ENCODE measurements around the gene COL23A1.

Gene COL23A1

GRCh38 chr5:178437386-178438075, 152.7 kb downstream of the COL23A1 start:
- no peak for DNase-seq (ENCODE audit: low read depth, low spot score)

DNA sequence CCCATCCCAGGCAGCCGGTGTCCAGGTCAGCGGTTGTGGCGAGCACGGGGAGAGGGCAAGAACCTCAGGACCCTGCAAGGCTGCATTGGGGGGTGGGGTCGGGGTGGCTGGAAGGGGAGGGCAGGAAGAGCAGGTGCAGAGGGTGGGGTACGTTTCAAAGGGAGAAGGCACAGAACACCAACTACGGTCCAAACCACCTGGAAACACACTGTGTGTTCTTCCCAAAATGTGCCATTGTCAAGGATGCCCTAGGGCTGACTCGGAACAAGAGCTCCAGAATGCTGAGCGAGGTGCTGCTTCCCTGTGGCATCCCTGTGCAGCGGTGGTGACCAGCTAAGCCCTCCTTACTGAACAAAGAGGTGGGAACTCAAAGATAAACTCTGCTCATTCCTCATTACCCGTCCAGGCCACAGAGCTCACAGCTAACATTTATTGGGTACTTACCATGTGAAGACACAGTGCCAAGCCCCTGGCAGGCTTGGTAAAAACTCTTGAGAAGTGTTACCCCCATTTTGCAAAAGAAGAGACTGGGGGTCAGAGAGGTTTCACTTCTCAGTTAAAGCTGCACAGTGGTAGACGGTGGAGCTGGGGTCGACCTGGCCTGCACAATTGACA, 153.8 kb downstream of the COL23A1 start:
- DNase-seq (ENCODE audit: low read depth, low spot score): no peak

GRCh38 chr5:178435321-178436238, 154.6 kb downstream of the COL23A1 start:
- no peak for DNase-seq (ENCODE audit: low read depth, low spot score)

- DNase-seq (ENCODE audit: low read depth, low spot score): no peak
Measured at GRCh38 chr5:178434851-178435250, 155.3 kb downstream of the COL23A1 start.

- no peak for DNase-seq (ENCODE audit: low read depth, low spot score)
Measured at GRCh38 chr5:178434016-178434761, 156.0 kb downstream of the COL23A1 start.

GRCh38 chr5:178433273-178433775, 156.9 kb downstream of the COL23A1 start:
- no peak for DNase-seq (ENCODE audit: low read depth, low spot score)

DNA sequence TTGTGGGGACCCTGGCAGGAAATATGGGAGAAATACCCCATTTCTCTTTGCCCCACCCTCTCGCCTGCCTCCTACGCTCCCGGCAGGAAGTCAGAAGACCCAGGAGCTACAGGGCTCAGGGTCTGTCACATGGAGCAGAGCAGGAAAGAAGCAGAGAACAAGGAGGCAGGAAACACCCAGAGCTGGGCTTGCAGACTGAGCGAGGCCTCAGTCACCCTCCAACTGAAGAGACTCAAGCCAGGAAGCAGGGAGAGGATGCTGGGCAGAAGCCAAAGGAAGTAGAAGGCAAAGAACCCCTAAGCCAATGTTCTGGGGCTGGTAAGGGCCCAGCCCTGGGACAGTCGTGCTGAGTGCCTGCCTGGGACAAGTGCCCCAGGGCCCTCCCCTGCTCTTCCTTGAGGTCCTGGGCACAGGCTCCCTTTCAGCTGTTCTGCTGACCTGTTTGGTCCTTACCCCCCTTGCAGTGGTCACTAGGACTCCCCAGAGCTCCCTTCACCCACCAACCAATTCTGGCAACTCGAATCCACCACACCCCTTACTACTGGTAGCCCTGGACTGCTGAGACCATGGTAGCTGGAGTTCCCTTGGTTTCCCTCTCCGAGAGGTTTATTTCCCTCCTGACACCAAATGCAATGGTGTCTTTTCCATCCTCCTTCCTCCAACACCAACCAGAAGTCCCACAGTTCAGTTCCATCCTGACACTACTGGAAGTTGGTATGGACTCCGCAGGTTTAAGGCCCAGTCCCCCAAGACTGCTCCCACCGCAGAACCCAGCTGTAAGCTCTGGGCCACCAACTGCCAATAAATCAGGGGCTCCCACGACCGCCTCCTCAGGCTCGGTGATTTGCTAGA, 157.5 kb downstream of the COL23A1 start:
- DNase-seq (ENCODE audit: low read depth, low spot score): no peak

GRCh38 chr5:178431782-178432165, 158.4 kb downstream of the COL23A1 start:
- DNase-seq (ENCODE audit: low read depth, low spot score): no peak

- DNase-seq (ENCODE audit: low read depth, low spot score): no peak
Measured at GRCh38 chr5:178431063-178431781, 159.0 kb downstream of the COL23A1 start.

DNA sequence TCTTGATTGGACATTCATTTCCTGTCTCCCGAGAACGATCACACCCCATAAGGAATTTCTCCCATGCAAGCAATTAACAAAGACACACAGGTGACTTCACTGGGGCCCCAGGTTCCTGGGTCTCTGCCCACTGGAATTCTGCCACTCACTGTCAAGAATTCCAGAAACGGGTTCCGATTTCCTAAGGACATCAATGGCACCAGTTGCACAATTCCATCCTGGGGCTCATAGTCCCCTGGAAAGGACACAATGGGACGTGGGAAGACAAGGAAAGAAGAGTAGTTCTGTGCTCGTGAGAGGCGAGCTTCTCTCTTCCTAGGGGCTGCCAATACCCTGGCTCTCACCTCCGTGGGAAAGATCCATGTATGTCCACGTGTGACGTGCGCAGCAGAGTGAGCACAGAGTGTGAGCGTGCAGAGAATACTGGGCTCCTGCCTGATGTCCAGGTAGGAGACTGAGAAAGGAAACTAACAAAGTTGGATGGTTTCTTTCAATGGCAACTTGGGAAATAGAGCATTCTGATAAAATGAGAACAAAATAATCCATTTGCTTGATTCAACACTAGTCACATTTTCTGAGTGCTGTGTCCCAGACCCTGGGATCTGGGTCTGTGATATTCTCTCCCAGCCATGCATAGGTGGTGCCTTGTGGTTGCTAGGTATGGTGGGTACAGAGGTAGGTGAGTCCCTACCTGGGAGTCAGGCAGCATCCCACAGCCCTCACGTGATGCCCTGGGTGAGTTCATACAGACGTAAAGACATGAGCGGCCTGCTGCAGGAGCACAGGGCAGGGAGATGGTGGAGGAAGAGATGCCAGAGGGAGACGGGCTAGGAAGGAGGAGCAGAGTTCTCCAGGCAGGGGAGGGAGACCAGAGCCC, 159.8 kb downstream of the COL23A1 start:
- DNase-seq (ENCODE audit: low read depth, low spot score): no peak

DNA sequence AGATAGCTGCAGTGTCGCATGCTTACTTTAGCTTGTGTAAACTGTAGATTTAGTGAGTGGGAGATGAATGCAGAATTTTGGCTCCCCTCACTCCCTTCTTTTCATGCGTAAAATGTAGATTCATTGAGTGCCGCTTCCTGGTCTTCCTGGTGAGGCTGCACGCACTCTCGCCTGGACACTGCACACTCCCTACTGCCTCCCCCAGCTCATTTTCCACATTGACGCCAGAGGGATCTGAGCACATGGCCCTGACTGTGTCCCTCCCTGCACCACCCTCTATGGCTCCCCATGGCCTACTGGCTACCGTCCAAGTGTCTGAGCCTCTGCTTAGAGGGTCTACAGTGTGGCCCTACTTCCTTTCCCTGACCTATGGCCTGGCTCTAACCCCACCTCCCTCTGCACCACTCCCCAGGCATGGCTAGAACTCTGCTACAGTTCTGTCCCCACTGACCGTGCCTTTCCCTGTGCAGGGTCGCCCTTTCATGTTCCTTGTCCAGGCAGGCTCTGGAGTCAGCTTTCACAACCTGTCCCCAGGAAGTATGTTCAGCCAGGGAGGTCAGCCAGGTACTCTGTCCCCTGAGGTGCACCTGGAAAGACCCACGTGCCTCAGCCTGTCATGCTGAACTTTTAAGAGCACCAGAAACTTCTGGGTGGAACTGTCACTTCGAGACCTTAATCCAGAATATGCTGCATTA, 160.6 kb downstream of the COL23A1 start:
- no peak for DNase-seq (ENCODE audit: low read depth, low spot score)

GRCh38 chr5:178429156-178429468, 161.1 kb downstream of the COL23A1 start:
- no peak for DNase-seq (ENCODE audit: low read depth, low spot score)

DNA sequence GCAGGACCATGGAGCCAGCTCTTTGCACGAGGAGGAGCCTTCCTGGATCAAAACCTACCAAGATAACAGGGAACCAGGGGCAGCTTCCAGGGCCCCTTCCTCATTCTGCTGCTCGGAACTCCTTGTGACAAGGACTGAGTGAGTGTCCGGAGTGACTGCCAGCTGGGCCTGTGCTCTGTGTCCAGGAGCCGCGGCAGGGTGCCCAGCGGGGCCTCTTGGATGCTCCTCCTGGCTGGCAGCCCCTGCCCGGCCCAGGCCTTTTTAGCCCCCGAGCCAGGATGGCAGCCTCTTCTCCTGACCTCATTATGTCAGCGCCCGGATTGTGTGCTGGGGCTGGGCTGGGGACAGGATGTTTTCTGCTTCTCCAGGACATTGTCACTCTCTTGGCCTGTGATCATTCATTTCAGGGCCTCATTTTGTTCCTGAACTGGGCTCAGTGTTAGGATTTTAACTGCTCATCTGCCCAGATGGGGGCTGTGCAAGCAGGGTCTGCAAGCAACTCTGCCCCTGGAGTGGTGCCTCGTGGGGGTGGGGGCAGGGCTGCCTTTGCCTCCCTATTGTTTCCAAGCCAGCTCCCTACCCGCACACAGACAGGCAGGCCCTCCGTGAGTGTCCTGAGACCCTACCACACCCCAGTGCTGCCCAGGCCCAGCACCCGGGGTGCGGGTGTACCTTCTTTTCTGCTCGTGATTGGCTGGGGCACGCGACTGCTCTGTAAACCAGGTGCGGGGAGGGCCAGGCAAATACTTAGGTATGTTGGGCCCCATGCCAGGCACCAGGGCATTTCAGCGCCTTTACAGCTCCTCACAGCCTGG, 161.6 kb downstream of the COL23A1 start:
- no peak for DNase-seq (ENCODE audit: low read depth, low spot score)

DNA sequence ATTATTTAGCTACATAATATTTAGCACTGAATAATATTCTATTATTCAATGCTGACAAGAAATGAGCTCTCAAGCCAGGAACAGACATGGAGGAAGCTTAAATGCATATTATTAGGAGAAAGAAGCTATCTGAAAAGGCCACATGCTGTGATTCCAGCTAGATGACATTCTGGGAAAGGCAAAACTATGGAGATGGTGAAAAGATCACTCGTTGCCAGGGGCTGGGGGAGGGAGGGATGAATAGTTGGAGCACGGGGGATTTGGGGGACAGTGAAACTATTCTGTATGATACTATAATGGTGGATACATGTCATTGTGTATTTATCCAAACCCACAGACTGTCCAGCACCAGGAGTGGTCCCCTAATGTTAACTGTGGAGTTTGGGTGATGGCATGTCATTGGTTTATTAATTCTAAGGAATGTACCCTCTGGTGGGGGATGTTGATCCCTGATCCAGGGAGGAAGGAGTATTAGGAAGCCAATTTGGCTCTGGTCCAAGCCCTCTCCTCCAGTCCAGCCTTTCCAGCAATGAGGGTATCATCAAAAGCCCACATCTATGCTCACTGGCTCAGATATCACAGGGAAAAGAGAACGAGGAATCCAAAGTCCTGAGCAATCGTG, 162.5 kb downstream of the COL23A1 start:
- DNase-seq (ENCODE audit: low read depth, low spot score): no peak

- no peak for DNase-seq (ENCODE audit: low read depth, low spot score)
Measured at GRCh38 chr5:178426326-178427130, 163.7 kb downstream of the COL23A1 start.

- DNase-seq (ENCODE audit: low read depth, low spot score): no peak
Measured at GRCh38 chr5:178425621-178426068, 164.5 kb downstream of the COL23A1 start.
